Endothelial cell of umbilical vein (primary cell): ENCODE data around the gene ALDH1A3. TPM values are rescaled to one million over a fixed set of nuclear protein-coding genes. Genes with fewer than 3 reads are reported as not detected.
A peak's percentile ranks its signal among the peaks of the same experiment; 100 is the strongest.

Experiments
- BruUV-seq: library from RNA; stranded (reverse); fragments of 400-500 nt; replicated peaks from 2 replicates; lab custom pipeline; 2021; lab: Mats Ljungman, UMichigan
- CTCF ChIA-PET: fragments of 300-600, 350-600 bp; sonication (Branson Sonifier 250); formaldehyde crosslinking; loops from one replicate; lab custom pipeline; 2021; ENCODE audit warnings: antibody characterized with exemption, inconsistent platforms; lab: Charles Lee
- POLR2A ChIA-PET: fragments of 300-600, 350-600 bp; sonication (Branson Sonifier 250); formaldehyde crosslinking; loops from one replicate; lab custom pipeline; 2021; ENCODE audit warnings: antibody characterized with exemption, inconsistent platforms; lab: Charles Lee
- DNase-seq: peaks from one replicate; pipeline ENCODE4 v3.0.0-alpha.2; 2011; ENCODE audit warnings: low read depth, low spot score
- FAIRE-seq: peaks from 2 replicates; lab custom pipeline; 2011; peaks lifted over from hg19 to GRCh38; lab: Jason Lieb, UNC
- H2AFZ ChIP-seq: 2 replicates; pipeline ENCODE4 v1.6.0; 2012; ENCODE audit warnings: low read depth, low read length, control low read depth, inconsistent platforms
- H3K27ac ChIP-seq: 2 replicates; pipeline ENCODE4 v1.5.1; 2011; ENCODE audit warnings: low read depth, mild to moderate bottlenecking, control low read depth, low read length, moderate library complexity; ENCODE audit not compliant: insufficient read depth
- H3K27me3 ChIP-seq, 2 experiments: 2 replicates each; pipeline versions ENCODE4 v1.6.0 to v1.6.1; 2011; ENCODE audit warnings: low read length in 2 of 2, mixed read lengths in 1 of 2; ENCODE audit not compliant: control insufficient read depth in 2 of 2, insufficient read depth in 2 of 2
- H3K36me3 ChIP-seq, 2 experiments: 2 replicates in 1 of 2; 3 replicates in 1 of 2; pipeline ENCODE4 v1.5.1; 2011; ENCODE audit warnings: low read length in 2 of 2, mild to moderate bottlenecking in 1 of 2, moderate library complexity in 1 of 2; ENCODE audit not compliant: control insufficient read depth in 2 of 2, insufficient read depth in 2 of 2; ENCODE audit errors: extremely low read depth in 1 of 2
- H3K4me1 ChIP-seq: 3 replicates; pipeline ENCODE4 v1.5.1; 2011; ENCODE audit warnings: mild to moderate bottlenecking, low read length; ENCODE audit not compliant: control insufficient read depth, insufficient read depth; ENCODE audit errors: extremely low read depth
- H3K4me2 ChIP-seq: 2 replicates; pipeline ENCODE4 v1.6.1; 2011; ENCODE audit warnings: low read length, control low read depth, mixed read lengths; ENCODE audit not compliant: insufficient read depth
- H3K4me3 ChIP-seq, 3 experiments: fragments of 200-600 bp in 1 of 3; sonication (generic), shearing (Covaris generic) in 1 of 3; replicated peaks in 1 of 3; 2 replicates each; pipeline ENCODE4 v1.5.1; 2011 to 2016; ENCODE audit warnings: control low read depth in 3 of 3, low read length in 3 of 3, mild to moderate bottlenecking in 2 of 3, inconsistent platforms in 1 of 3, low read depth in 1 of 3, moderate library complexity in 1 of 3; ENCODE audit not compliant: insufficient read depth in 1 of 3
- H3K79me2 ChIP-seq: 2 replicates; pipeline ENCODE4 v1.6.0; 2012; ENCODE audit warnings: low read length, inconsistent platforms; ENCODE audit not compliant: control insufficient read depth, insufficient read depth
- H3K9ac ChIP-seq: replicated peaks from 2 replicates; pipeline ENCODE3; 2011; ENCODE audit warnings: low read length, control low read depth; ENCODE audit not compliant: insufficient read depth; ENCODE audit errors: extremely low read depth
- H3K9me1 ChIP-seq: replicated peaks from 3 replicates; pipeline ENCODE4 v1.6.0; 2011; ENCODE audit warnings: mild to moderate bottlenecking, low read length; ENCODE audit not compliant: control insufficient read depth, insufficient read depth; ENCODE audit errors: extremely low read depth
- H3K9me3 ChIP-seq: replicated peaks from 2 replicates; pipeline ENCODE4 v1.5.1; 2012; ENCODE audit warnings: low read length, inconsistent platforms; ENCODE audit not compliant: control insufficient read depth, insufficient read depth
- H4K20me1 ChIP-seq: replicated peaks from 2 replicates; pipeline ENCODE3; 2011; ENCODE audit warnings: mild to moderate bottlenecking, low read length; ENCODE audit not compliant: control insufficient read depth, insufficient read depth; ENCODE audit errors: extremely low read depth
- EZH2 ChIP-seq: IDR thresholded peaks from 2 replicates; pipeline ENCODE4 v1.6.1; 2012; ENCODE audit warnings: borderline replicate concordance, low read depth, mild to moderate bottlenecking, moderate library complexity, low read length, inconsistent platforms; ENCODE audit not compliant: severe bottlenecking
- dilution Hi-C: fragments of 300-500 bp; cut with MboI; formaldehyde crosslinking; loops from one replicate; pipeline ENCODE4 v1.15.0; 2019; ENCODE audit warnings: low sequenced_read_pairs; ENCODE audit not compliant: extremely low pct_ligation_motif_present
- intact Hi-C: fragments of 100-400 bp; cut with micrococcal nuclease; formaldehyde crosslinking; loops from one replicate; pipeline ENCODE4 v1.10.0; 2022
- polyA plus RNA-seq, 4 experiments: library from polyadenylated mRNA; depleted of rRNA in 3 of 4; stranded (reverse) in 3 of 4; unstranded in 1 of 4; fragments of >200 nt; gene quantifications; 2 replicates each; pipeline versions ENCODE4 v1.2.1 to v1.2.3, GENCODE V29; 2011 to 2012; ENCODE audit warnings: missing spikeins in 1 of 4
- total RNA-seq: library from RNA; stranded (reverse); gene quantifications from 2 replicates; pipeline ENCODE4 v1.2.3, GENCODE V29; 2021
- TF ChIP-seq, protein P1 (sequence below), 2 donors: IDR thresholded peaks; 1 replicate in 1 of 2; 2 replicates in 1 of 2; pipeline ENCODE4 v1.5.1; 2011; ENCODE audit warnings: low read length in 2 of 2, mild to moderate bottlenecking in 2 of 2, moderate library complexity in 2 of 2, control low read depth in 1 of 2, inconsistent platforms in 1 of 2, low read depth in 1 of 2; ENCODE audit not compliant: insufficient read depth in 1 of 2; ENCODE audit errors: extremely low read depth in 1 of 2

The ALDH1A3 gene
- total and polyA plus RNA-seq, 2 donors (not counting 3 experiments of a cell fraction or from before 2014, with no cell fraction given), result 2.8 to 5.8 TPM

DNA sequence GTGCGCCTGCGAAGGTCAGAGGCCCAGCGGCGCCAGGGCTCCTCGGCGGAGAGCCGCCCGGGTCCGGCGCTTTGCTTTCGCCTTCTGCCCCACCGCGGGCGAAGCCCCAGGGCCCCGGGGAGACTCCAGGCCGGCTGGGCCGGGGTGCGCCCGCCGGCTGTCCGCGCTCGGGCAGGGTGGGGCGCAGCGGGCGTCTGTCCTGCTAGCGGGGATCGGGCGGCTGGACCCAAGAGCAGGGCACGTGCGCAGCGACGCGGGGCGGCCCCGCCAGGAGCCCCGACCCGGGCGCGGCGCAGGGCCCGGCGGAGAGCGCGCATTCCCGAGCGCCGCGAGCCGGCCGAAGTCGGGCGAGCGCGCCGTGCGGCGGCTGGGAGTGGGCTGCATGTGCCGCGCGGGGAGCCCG lies 569 bp upstream of the ALDH1A3 start:
- H2AFZ ChIP-seq, result no peak overlapping the region
- CTCF ChIA-PET, result interaction anchor here (3.1 to 7.4 kb wide), 2 partner anchors 10 to 39 kb away, joined by 15 to 34 read pairs; partner anchors contain the start of gene LRRK1
- dilution Hi-C loops, result no loop called here

More for the DNA sequence above, 569 bp upstream of the ALDH1A3 start:
- POLR2A ChIA-PET, result no interaction called here
- Histone ChIP-seq H3K4me1 (peaks cover 3% of the 10 kb centered on the region), H4K20me1 (no peaks in the 10 kb centered on the region), H3K27ac (no peak overlapping the region), H3K4me3 (peak overlapping the region in 1 of 3 experiments; percentile 45), H3K27me3 (peaks cover 15 to 20% of the 10 kb centered on the region in 2 experiments), H3K4me2 (peak overlapping the region; percentile 29), H3K9me3 (no peaks in the 10 kb centered on the region), H3K36me3 (no peaks in the 10 kb centered on the region), H3K79me2 (no peaks in the 10 kb centered on the region), H3K9me1 (no peaks in the 10 kb centered on the region), H3K9ac (no peak overlapping the region)
- FAIRE-seq (no peak), DNase-seq (no peak)
- no TSS peak for BruUV-seq
- intact Hi-C loops, result loop anchor here (10.0 kb wide), 1 partner anchor 524 kb away; no protein-coding TSS in a partner anchor
- TF ChIP-seq, protein P1, sequence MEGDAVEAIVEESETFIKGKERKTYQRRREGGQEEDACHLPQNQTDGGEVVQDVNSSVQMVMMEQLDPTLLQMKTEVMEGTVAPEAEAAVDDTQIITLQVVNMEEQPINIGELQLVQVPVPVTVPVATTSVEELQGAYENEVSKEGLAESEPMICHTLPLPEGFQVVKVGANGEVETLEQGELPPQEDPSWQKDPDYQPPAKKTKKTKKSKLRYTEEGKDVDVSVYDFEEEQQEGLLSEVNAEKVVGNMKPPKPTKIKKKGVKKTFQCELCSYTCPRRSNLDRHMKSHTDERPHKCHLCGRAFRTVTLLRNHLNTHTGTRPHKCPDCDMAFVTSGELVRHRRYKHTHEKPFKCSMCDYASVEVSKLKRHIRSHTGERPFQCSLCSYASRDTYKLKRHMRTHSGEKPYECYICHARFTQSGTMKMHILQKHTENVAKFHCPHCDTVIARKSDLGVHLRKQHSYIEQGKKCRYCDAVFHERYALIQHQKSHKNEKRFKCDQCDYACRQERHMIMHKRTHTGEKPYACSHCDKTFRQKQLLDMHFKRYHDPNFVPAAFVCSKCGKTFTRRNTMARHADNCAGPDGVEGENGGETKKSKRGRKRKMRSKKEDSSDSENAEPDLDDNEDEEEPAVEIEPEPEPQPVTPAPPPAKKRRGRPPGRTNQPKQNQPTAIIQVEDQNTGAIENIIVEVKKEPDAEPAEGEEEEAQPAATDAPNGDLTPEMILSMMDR (IDR thresholded peaks at IDR 0.05; ENCODE audit: extremely low read depth in 1 of 2, insufficient read depth in 1 of 2, low read depth in 1 of 2, low read length in 2 of 2), result no peak
- no peak for TF ChIP-seq EZH2
